Natural killer cell (primary cell): Measurements from ENCODE around the gene CHST15. TPM values are rescaled to one million over a fixed set of nuclear protein-coding genes. Genes with fewer than 3 reads are reported as not detected.

Source experiments
- ATAC-seq, 3 donors: fragments of 150-1000 bp in 2 of 3; fragments of 200-7000 bp in 1 of 3; cut with Tn5 transposase; 1 replicate in 1 of 3; 2 replicates in 2 of 3; pipeline ENCODE4 v1.10.0; 2021; ENCODE audit warnings: mild to moderate bottlenecking in 2 of 3, moderate library complexity in 2 of 3
- DNase-seq, 2 donors: peaks; one replicate each; pipeline versions ENCODE4 v3.0.0 to v3.0.0-alpha.2; 2013 to 2021; ENCODE audit warnings: mixed read lengths in 1 of 2
- H3K27ac ChIP-seq: one replicate; pipeline ENCODE4 v1.5.1; 2013; ENCODE audit warnings: mild to moderate bottlenecking, low read length
- H3K27me3 ChIP-seq: one replicate; pipeline ENCODE4 v1.6.1; 2013; ENCODE audit warnings: low read length; ENCODE audit not compliant: control insufficient read depth, insufficient read depth
- H3K36me3 ChIP-seq: one replicate; pipeline ENCODE4 v1.6.1; 2013; ENCODE audit warnings: low read length; ENCODE audit not compliant: control insufficient read depth, insufficient read depth
- H3K4me1 ChIP-seq: one replicate; pipeline ENCODE4 v1.6.1; 2013; ENCODE audit warnings: low read length; ENCODE audit not compliant: control insufficient read depth, insufficient read depth
- H3K4me3 ChIP-seq: one replicate; pipeline ENCODE4 v1.5.1; 2013; ENCODE audit warnings: low read length
- H3K9me3 ChIP-seq: one replicate; pipeline ENCODE4 v1.6.1; 2013; ENCODE audit warnings: low read length; ENCODE audit not compliant: control insufficient read depth, insufficient read depth
- H3K27ac Mint-ChIP-seq, 2 donors: one replicate each; pipeline ENCODE4 v1.8.0; 2022; ENCODE audit warnings: mild to moderate bottlenecking in 2 of 2, mixed read lengths in 2 of 2, moderate library complexity in 1 of 2
- H3K27me3 Mint-ChIP-seq, 2 donors: one replicate each; pipeline ENCODE4 v1.8.0; 2022; ENCODE audit warnings: low read depth in 2 of 2, mixed read lengths in 2 of 2
- H3K36me3 Mint-ChIP-seq: one replicate; pipeline ENCODE4 v1.8.0; 2022; ENCODE audit warnings: mixed read lengths
- H3K4me1 Mint-ChIP-seq, 2 donors: one replicate each; pipeline ENCODE4 v1.8.0; 2022; ENCODE audit warnings: mixed read lengths in 2 of 2
- H3K4me3 Mint-ChIP-seq: one replicate; pipeline ENCODE4 v1.8.0; 2022; ENCODE audit warnings: mild to moderate bottlenecking, moderate library complexity, mixed read lengths
- H3K9me3 Mint-ChIP-seq, 2 donors: one replicate each; pipeline ENCODE4 v1.8.0; 2022; ENCODE audit warnings: mixed read lengths in 2 of 2
- CTCF ChIP-seq: fragments of 200-600 bp; IDR thresholded peaks from one replicate; pipeline ENCODE4 v1.8.0; 2022; ENCODE audit warnings: antibody characterized with exemption
- WGBS: methylation state at CpG from one replicate; pipeline ENCODE4 v1.1.7; 2013; ENCODE audit warnings: missing lambda C conversion rate; ENCODE audit not compliant: insufficient coverage; 5-methylcytosine and 5-hydroxymethylcytosine counted together
- intact Hi-C: fragments of 100-400 bp; cut with micrococcal nuclease; formaldehyde crosslinking; loops from one replicate; pipeline ENCODE4 v1.14.2; 2022
- total RNA-seq, 4 donors: library from RNA; stranded (reverse); fragments of 120-200 nt in 1 of 4; gene quantifications; one replicate each; pipeline versions ENCODE4 v1.2.3 to v1.2.4, GENCODE V29; 2013 to 2022

The CHST15 gene
- total RNA-seq, 3 donors from 2014 or later (not counting 1 experiment from before 2014, with no cell fraction given), result 1.9 to 11.9 (median 8.7) TPM

GRCh38 chr10:124138883-124139348 is 45.5 kb upstream of the CHST15 start:
- TF ChIP-seq CTCF, result no peak
- Histone ChIP-seq H3K36me3 (no peaks in the 10 kb centered on the region), H3K4me3 (no peak overlapping the region), H3K27me3 (no peaks in the 10 kb centered on the region), H3K9me3 (no peaks in the 10 kb centered on the region), H3K4me1 (peaks cover 17% of the 10 kb centered on the region), H3K27ac (no peak overlapping the region)
- Mint-ChIP-seq H3K9me3 (no peaks in the 10 kb centered on the region), H3K4me3 (no peak overlapping the region), H3K27me3 (peaks cover 13 to 26% of the 10 kb centered on the region in 2 donors), H3K4me1 (no peaks in the 10 kb centered on the region), H3K27ac (no peak overlapping the region), H3K36me3 (no peaks in the 10 kb centered on the region)
- 82% methylated on average over 6 of the region's 6 CpGs for WGBS
- ATAC-seq (no peak), DNase-seq (no peak)
- intact Hi-C loops, result no loop called here

GRCh38 chr10:124138195-124138882 is 44.9 kb upstream of the CHST15 start:
- no peaks in the 10 kb centered on the region for H3K36me3 ChIP-seq
- peaks cover 13 to 26% of the 10 kb centered on the region in 2 donors for H3K27me3 Mint-ChIP-seq
- ATAC-seq (no peak), DNase-seq (no peak)
- no peak overlapping the region for H3K4me3 ChIP-seq
- intact Hi-C loops, result no loop called here
- WGBS, result 91% methylated on average over 3 of the region's 3 CpGs
- TF ChIP-seq CTCF, result no peak
- H3K4me1 Mint-ChIP-seq, result no peaks in the 10 kb centered on the region
- H3K9me3 Mint-ChIP-seq, result no peaks in the 10 kb centered on the region
- H3K36me3 Mint-ChIP-seq, result no peaks in the 10 kb centered on the region
- no peak overlapping the region for H3K27ac ChIP-seq
- no peaks in the 10 kb centered on the region for H3K27me3 ChIP-seq
- no peak overlapping the region for H3K27ac Mint-ChIP-seq
- H3K4me3 Mint-ChIP-seq, result no peak overlapping the region
- no peaks in the 10 kb centered on the region for H3K9me3 ChIP-seq
- peaks cover 11% of the 10 kb centered on the region for H3K4me1 ChIP-seq

- Histone ChIP-seq H3K36me3 (no peaks in the 10 kb centered on the region), H3K4me3 (no peak overlapping the region), H3K9me3 (no peaks in the 10 kb centered on the region), H3K27me3 (no peaks in the 10 kb centered on the region), H3K4me1 (no peaks in the 10 kb centered on the region), H3K27ac (no peak overlapping the region)
- intact Hi-C loops, result no loop called here
- 92% methylated on average over 9 of the region's 9 CpGs for WGBS
- DNase-seq (no peak), ATAC-seq (no peak)
- H3K9me3 Mint-ChIP-seq, result no peaks in the 10 kb centered on the region
- no peaks in the 10 kb centered on the region for H3K4me1 Mint-ChIP-seq
- no peak overlapping the region for H3K4me3 Mint-ChIP-seq
- no peak for TF ChIP-seq CTCF
- peaks cover 15 to 25% of the 10 kb centered on the region in 2 donors for H3K27me3 Mint-ChIP-seq
- no peaks in the 10 kb centered on the region for H3K36me3 Mint-ChIP-seq
- no peak overlapping the region for H3K27ac Mint-ChIP-seq
Observed at GRCh38 chr10:124134251-124134893, 41.0 kb upstream of the CHST15 start.
